ENCODE data around the gene PRDM13. TPM values are rescaled to one million over a fixed set of nuclear protein-coding genes. Genes with fewer than 3 reads are reported as not detected.

Gene PRDM13
- total RNA-seq, 4 donors from 2014 or later = 0.19 TPM; not detected in 3

GRCh38 chr6:99603421-99604165, 3.0 kb upstream of the PRDM13 start:
- peaks cover 12 to 53% (median 17%) of the 10 kb centered on the region in 3 donors for H3K4me1 ChIP-seq
- WGBS, 2 donors = 5% methylated on average over 16 to 26 of the region's 55 CpGs
- TF ChIP-seq POLR2A (IDR thresholded peaks at IDR 0.05) = no peak
- TF ChIP-seq CTCF (IDR thresholded peaks at IDR 0.05) = no peak
- H3K4me3 ChIP-seq = peak overlapping the region; percentile 11 to 55 (median 36)
- no peaks in the 10 kb centered on the region for H3K9me3 ChIP-seq
- peaks cover 43 to 100% (median 69%) of the 10 kb centered on the region in 4 donors for H3K27me3 ChIP-seq
- intact Hi-C loops (cut with DNase I) = no loop called here
- H3K27ac ChIP-seq = no peak overlapping the region
- no peaks in the 10 kb centered on the region for H3K36me3 ChIP-seq
- DNase-seq = no peak

GRCh38 chr6:99604166-99605073, 2.2 kb upstream of the PRDM13 start:
- 13 to 15% methylated on average over 21 to 27 of the region's 31 CpGs for WGBS, 2 donors
- intact Hi-C loops (cut with DNase I) = no loop called here
- peak overlapping the region in 2 of 4 donors; percentile 43 to 55 for H3K4me3 ChIP-seq
- H3K4me1 ChIP-seq = peaks cover 12 to 53% (median 17%) of the 10 kb centered on the region in 3 donors
- peaks cover 44 to 100% (median 74%) of the 10 kb centered on the region in 4 donors for H3K27me3 ChIP-seq
- DNase-seq = no peak
- no peak overlapping the region for H3K27ac ChIP-seq
- no peaks in the 10 kb centered on the region for H3K36me3 ChIP-seq
- no peak for TF ChIP-seq POLR2A (IDR thresholded peaks at IDR 0.05)
- no peak for TF ChIP-seq CTCF (IDR thresholded peaks at IDR 0.05)
- no peaks in the 10 kb centered on the region for H3K9me3 ChIP-seq

GRCh38 chr6:99605074-99605734, 1.4 kb upstream of the PRDM13 start:
- DNase-seq = no peak
- peaks cover 44 to 100% (median 80%) of the 10 kb centered on the region in 4 donors for H3K27me3 ChIP-seq
- no peak for TF ChIP-seq CTCF (IDR thresholded peaks at IDR 0.05)
- intact Hi-C loops (cut with DNase I) = no loop called here
- 27 to 33% methylated on average over 10 to 14 of the region's 20 CpGs for WGBS, 2 donors
- no peak overlapping the region for H3K4me3 ChIP-seq
- H3K4me1 ChIP-seq = peaks cover 12 to 53% (median 17%) of the 10 kb centered on the region in 3 donors
- no peaks in the 10 kb centered on the region for H3K9me3 ChIP-seq
- H3K27ac ChIP-seq = no peak overlapping the region
- no peaks in the 10 kb centered on the region for H3K36me3 ChIP-seq

GRCh38 chr6:99605911-99606655, 550 bp upstream of the PRDM13 start:
- Histone ChIP-seq H3K4me3 (no peak overlapping the region), H3K36me3 (no peaks in the 10 kb centered on the region), H3K27ac (no peak overlapping the region), H3K27me3 (peaks cover 44 to 100% (median 83%) of the 10 kb centered on the region in 4 donors), H3K9me3 (no peaks in the 10 kb centered on the region), H3K4me1 (peaks cover 12 to 53% (median 17%) of the 10 kb centered on the region in 3 donors)
- intact Hi-C loops (cut with DNase I) = no loop called here
- TF ChIP-seq POLR2A (IDR thresholded peaks at IDR 0.05) (no peak), CTCF (IDR thresholded peaks at IDR 0.05) (no peak)
- no peak for DNase-seq
- WGBS, 2 donors = 20 to 22% methylated on average over 14 to 15 of the region's 16 CpGs
